H9 (cell line): ENCODE measurements around the gene FBXO38. TPM values are rescaled to one million over a fixed set of nuclear protein-coding genes. Genes with fewer than 3 reads are reported as not detected.

Experiments
- DNase-seq: peaks from one replicate; pipeline ENCODE4 v3.0.0-alpha.2; 2017
- H2AFZ ChIP-seq: one replicate; pipeline ENCODE4 v1.6.1; 2013; ENCODE audit warnings: mild to moderate bottlenecking, low read length, control low read depth, moderate library complexity
- H2AK5ac ChIP-seq: 2 replicates; pipeline ENCODE4 v1.6.1; 2013; ENCODE audit warnings: low read length, control low read depth, mixed read lengths; ENCODE audit not compliant: insufficient read length
- H2BK120ac ChIP-seq: one replicate; pipeline ENCODE4 v1.6.1; 2013; ENCODE audit warnings: low read depth, mild to moderate bottlenecking, low read length, control low read depth, inconsistent platforms; ENCODE audit not compliant: poor library complexity, severe bottlenecking
- H2BK12ac ChIP-seq: 2 replicates; pipeline ENCODE4 v1.6.1; 2013; ENCODE audit warnings: low read length, control low read depth, mixed read lengths, low read depth; ENCODE audit not compliant: insufficient read length
- H2BK15ac ChIP-seq: 2 replicates; pipeline ENCODE4 v1.6.1; 2013; ENCODE audit warnings: low read depth, low read length, control low read depth
- H2BK20ac ChIP-seq: one replicate; pipeline ENCODE4 v1.6.1; 2013; ENCODE audit warnings: low read depth, mild to moderate bottlenecking, low read length, control low read depth, inconsistent platforms; ENCODE audit not compliant: poor library complexity, severe bottlenecking
- H2BK5ac ChIP-seq: 2 replicates; pipeline ENCODE4 v1.6.1; 2013; ENCODE audit warnings: low read length, control low read depth, mixed read lengths; ENCODE audit not compliant: insufficient read length
- H3K14ac ChIP-seq: 2 replicates; pipeline ENCODE4 v1.6.1; 2013; ENCODE audit warnings: low read length, control low read depth; ENCODE audit not compliant: insufficient read depth
- H3K18ac ChIP-seq: 2 replicates; pipeline ENCODE4 v1.6.1; 2013; ENCODE audit warnings: low read depth, mild to moderate bottlenecking, mixed read lengths, low read length, control low read depth; ENCODE audit not compliant: insufficient read length
- H3K23ac ChIP-seq: 2 replicates; pipeline ENCODE4 v1.6.1; 2013; ENCODE audit warnings: low read length, control low read depth, mixed read lengths, low read depth; ENCODE audit not compliant: insufficient read length
- H3K23me2 ChIP-seq: 2 replicates; pipeline ENCODE4 v1.6.1; 2013; ENCODE audit warnings: low read depth, mild to moderate bottlenecking, mixed read lengths, low read length, control low read depth; ENCODE audit not compliant: insufficient read length, poor library complexity, severe bottlenecking
- H3K27ac ChIP-seq: 2 replicates; pipeline ENCODE4 v1.5.1; 2013; ENCODE audit warnings: low read length, control low read depth, mixed read lengths, low read depth; ENCODE audit not compliant: insufficient read length
- H3K27me3 ChIP-seq: 2 replicates; pipeline ENCODE4 v1.6.1; 2013; ENCODE audit warnings: low read length, control low read depth, inconsistent platforms; ENCODE audit not compliant: insufficient read depth
- H3K4ac ChIP-seq: 2 replicates; pipeline ENCODE4 v1.6.1; 2013; ENCODE audit warnings: low read depth, mild to moderate bottlenecking, control low read depth, inconsistent platforms, low read length, moderate library complexity
- H3K4me1 ChIP-seq: 2 replicates; pipeline ENCODE4 v1.6.1; 2013; ENCODE audit warnings: low read length, control low read depth, inconsistent platforms; ENCODE audit not compliant: insufficient read depth
- H3K4me2 ChIP-seq: 2 replicates; pipeline ENCODE4 v1.6.1; 2013; ENCODE audit warnings: low read length, control low read depth, mixed read lengths; ENCODE audit not compliant: insufficient read length, insufficient read depth
- H3K56ac ChIP-seq: 2 replicates; pipeline ENCODE4 v1.6.1; 2013; ENCODE audit warnings: low read depth, mild to moderate bottlenecking, mixed read lengths, low read length, control low read depth; ENCODE audit not compliant: insufficient read length
- H3K79me1 ChIP-seq: 2 replicates; pipeline ENCODE4 v1.6.1; 2013; ENCODE audit warnings: low read depth, mild to moderate bottlenecking, moderate library complexity, low read length, control low read depth, inconsistent platforms; ENCODE audit not compliant: insufficient read depth, poor library complexity, severe bottlenecking
- H3K79me2 ChIP-seq: 2 replicates; pipeline ENCODE4 v1.6.1; 2013; ENCODE audit warnings: low read length, control low read depth, inconsistent platforms; ENCODE audit not compliant: insufficient read depth
- H3K9ac ChIP-seq: 2 replicates; pipeline ENCODE4 v1.6.1; 2013; ENCODE audit warnings: low read length, control low read depth, mixed read lengths; ENCODE audit not compliant: insufficient read length; ENCODE audit errors: extremely low read depth
- H3K9me3 ChIP-seq: one replicate; pipeline ENCODE4 v1.6.1; 2013; ENCODE audit warnings: low read depth, low read length, inconsistent platforms; ENCODE audit not compliant: control insufficient read depth
- H3T11ph ChIP-seq: one replicate; pipeline ENCODE4 v1.6.1; 2013; ENCODE audit warnings: mild to moderate bottlenecking, low read length, control low read depth, inconsistent platforms
- H4K20me1 ChIP-seq: one replicate; pipeline ENCODE4 v1.6.1; 2013; ENCODE audit not compliant: control insufficient read depth, insufficient read length, insufficient read depth
- H4K5ac ChIP-seq: 2 replicates; pipeline ENCODE4 v1.6.1; 2013; ENCODE audit warnings: low read depth, mild to moderate bottlenecking, mixed read lengths, low read length, control low read depth; ENCODE audit not compliant: insufficient read length
- H4K8ac ChIP-seq: replicated peaks from 2 replicates; pipeline ENCODE4 v1.6.1; 2013; ENCODE audit warnings: low read length, control low read depth, mixed read lengths, low read depth; ENCODE audit not compliant: insufficient read length
- H4K91ac ChIP-seq: 2 replicates; pipeline ENCODE4 v1.6.1; 2013; ENCODE audit warnings: low read depth, mild to moderate bottlenecking, moderate library complexity, mixed read lengths, low read length, control low read depth; ENCODE audit not compliant: insufficient read length
- H3K27ac Mint-ChIP-seq, 3 experiments: 2 replicates in 2 of 3; 3 replicates in 1 of 3; pipeline ENCODE4 v1.8.0; 2020 to 2021; ENCODE audit warnings: mixed read lengths in 3 of 3, mild to moderate bottlenecking in 1 of 3, moderate library complexity in 1 of 3
- H3K27me3 Mint-ChIP-seq: 2 replicates; pipeline ENCODE4 v1.8.0; 2021; ENCODE audit warnings: low read depth, mild to moderate bottlenecking, moderate library complexity, mixed read lengths
- H3K36me3 Mint-ChIP-seq, 3 experiments: 2 replicates in 2 of 3; 3 replicates in 1 of 3; pipeline ENCODE4 v1.8.0; 2020 to 2021; ENCODE audit warnings: low read depth in 3 of 3, mixed read lengths in 3 of 3; ENCODE audit not compliant: insufficient read depth in 1 of 3
- H3K4me1 Mint-ChIP-seq, 2 experiments: 2 replicates each; pipeline ENCODE4 v1.8.0; 2020; ENCODE audit warnings: mixed read lengths in 2 of 2
- H3K4me3 Mint-ChIP-seq, 2 experiments: 2 replicates in 1 of 2; 3 replicates in 1 of 2; pipeline ENCODE4 v1.8.0; 2020 to 2021; ENCODE audit warnings: mild to moderate bottlenecking in 2 of 2, mixed read lengths in 2 of 2, moderate library complexity in 1 of 2
- H3K9me3 Mint-ChIP-seq, 2 experiments: 2 replicates in 1 of 2; 3 replicates in 1 of 2; pipeline ENCODE4 v1.8.0; 2020; ENCODE audit warnings: mild to moderate bottlenecking in 2 of 2, mixed read lengths in 2 of 2, moderate library complexity in 1 of 2
- CTCF ChIP-seq: fragments of 200-600 bp; sonication (generic); conservative IDR thresholded peaks from 3 replicates; pipeline ENCODE4 v1.8.0; 2021; ENCODE audit warnings: antibody characterized with exemption, mild to moderate bottlenecking
- WGBS: extraction: QIAGEN DNeasy Blood & Tissue Kit; methylation state at CpG from one replicate; pipeline ENCODE4 v1.1.7; 2013; ENCODE audit warnings: missing lambda C conversion rate, low lambda C conversion rate, mixed read lengths; ENCODE audit not compliant: insufficient read length; ENCODE audit errors: extremely low coverage; 5-methylcytosine and 5-hydroxymethylcytosine counted together
- total RNA-seq: library from RNA; stranded (reverse); gene quantifications from 2 replicates; pipeline ENCODE4 v1.2.1, GENCODE V29; 2021

FBXO38 gene
- total RNA-seq, 1 experiment from 2014 or later, result 34.6 TPM

GRCh38 chr5:148398698-148399121 lies 15.0 kb downstream of the FBXO38 start:
- Histone ChIP-seq H4K91ac (no peak overlapping the region), H2BK15ac (no peak overlapping the region), H3K27ac (no peak overlapping the region), H3K9ac (no peak overlapping the region), H3K9me3 (no peaks in the 10 kb centered on the region), H3K56ac (no peak overlapping the region), H3K79me2 (no peaks in the 10 kb centered on the region), H3K79me1 (no peaks in the 10 kb centered on the region), H2BK20ac (no peak overlapping the region), H4K20me1 (no peaks in the 10 kb centered on the region), H3K23me2 (no peaks in the 10 kb centered on the region), H3K4ac (no peak overlapping the region), H3K18ac (no peak overlapping the region), H2BK120ac (no peak overlapping the region), H3K23ac (no peak overlapping the region), H3K14ac (no peak overlapping the region), H2BK12ac (no peak overlapping the region), H4K8ac (no peak overlapping the region), H2BK5ac (no peak overlapping the region), H3K4me2 (no peak overlapping the region), H4K5ac (no peak overlapping the region), H2AK5ac (no peak overlapping the region), H2AFZ (no peak overlapping the region), H3K27me3 (no peaks in the 10 kb centered on the region), H3T11ph (no peak overlapping the region), H3K4me1 (no peaks in the 10 kb centered on the region; the same call in 1 of the 2 replicates)
- Mint-ChIP-seq H3K27ac (peak overlapping the region; percentile 86 to 100 (median 94); a peak in 6 of 7 replicates), H3K4me1 (peaks cover 24 to 37% of the 10 kb centered on the region in 2 experiments), H3K27me3 (no peaks in the 10 kb centered on the region), H3K36me3 (peaks cover 0 to 49% (median 41%) of the 10 kb centered on the region in 3 experiments; a peak in 5 of 7 replicates), H3K9me3 (no peaks in the 10 kb centered on the region), H3K4me3 (no peak overlapping the region)
- TF ChIP-seq CTCF, result peak; percentile 50; the same call in 2 of the 3 replicates
- no CpG with 5 or more reads among the region's 5 CpGs for WGBS
- DNase-seq, result no peak
